Transverse colon (tissue), 3 donors: ENCODE results near the gene TFCP2L1.

Experiments used
- CTCF ChIP-seq, 5 experiments: fragments of 200-600 bp in 3 of 5; fragments of 450-650 bp in 2 of 5; sonication (generic) in 3 of 5; IDR thresholded peaks; 1 replicate in 2 of 5; 2 replicates in 3 of 5; pipeline ENCODE4 v1.5.1; 2016 to 2017; ENCODE audit warnings: antibody characterized with exemption in 5 of 5, inconsistent platforms in 3 of 5, mild to moderate bottlenecking in 2 of 5, moderate library complexity in 1 of 5
- POLR2A ChIP-seq: fragments of 450-650 bp; IDR thresholded peaks from one replicate; pipeline ENCODE4 v1.6.1; 2016; ENCODE audit warnings: antibody characterized with exemption, mild to moderate bottlenecking, moderate library complexity

GRCh38 chr2:121231385-121232000 lies 53.5 kb downstream of the TFCP2L1 start:
- TF ChIP-seq CTCF (IDR thresholded peaks at IDR 0.05), result no peak
- TF ChIP-seq POLR2A, result no peak
